HCT116 (cell line): Measurements from ENCODE around the gene USP36. TPM values are rescaled to one million over a fixed set of nuclear protein-coding genes. Genes with fewer than 3 reads are reported as not detected.

ENCODE experiments used
- ATAC-seq: fragments of 200-7000 bp; cut with Tn5 transposase; 2 replicates; pipeline ENCODE4 v1.9.1; 2020; ENCODE audit warnings: mild to moderate bottlenecking, moderate library complexity
- BruUV-seq: library from RNA; stranded (reverse); fragments of 400-500 nt; replicated peaks from 2 replicates; lab custom pipeline; 2021; lab: Mats Ljungman, UMichigan
- CTCF ChIA-PET: fragments of 300-600 bp; sonication (Branson Sonifier 250); formaldehyde crosslinking; loops from one replicate; lab custom pipeline; 2021; ENCODE audit warnings: antibody characterized with exemption; lab: Charles Lee
- POLR2A ChIA-PET: fragments of 300-600, 350-600 bp; sonication (Branson Sonifier 250); formaldehyde crosslinking; loops from one replicate; lab custom pipeline; 2021; ENCODE audit warnings: antibody characterized with exemption; lab: Charles Lee
- RAD21 ChIA-PET, 2 experiments: fragments of 300-600 bp; sonication (Branson Sonifier 250); formaldehyde crosslinking; loops; one replicate each; lab custom pipeline; 2023; ENCODE audit warnings: low total read pairs in 2 of 2; ENCODE audit not compliant: uncharacterized antibody in 2 of 2, unreplicated experiment in 2 of 2, low non-redundant PET in 1 of 2; lab: Charles Lee
- DNase-seq: peaks from one replicate; pipeline ENCODE4 v3.0.0-alpha.2; 2010; ENCODE audit warnings: low read depth, low spot score
- H2AFZ ChIP-seq: fragments of 200-600 bp; shearing (Covaris generic), sonication (generic); 2 replicates; pipeline ENCODE4 v1.6.1; 2017; ENCODE audit warnings: low read depth, mixed run types, mixed read lengths, antibody characterized with exemption, low read length; ENCODE audit not compliant: poor library complexity, severe bottlenecking
- H3K27ac ChIP-seq: 2 replicates; pipeline ENCODE4 v1.5.1; 2012; ENCODE audit warnings: low read depth, low read length
- H3K27me3 ChIP-seq: fragments of 200-600 bp; sonication (generic); 2 replicates; pipeline ENCODE4 v1.6.1; 2016; ENCODE audit warnings: mixed run types, low read length, mixed read lengths; ENCODE audit not compliant: insufficient read depth
- H3K36me3 ChIP-seq, 2 experiments: fragments of 200-500 bp in 1 of 2; fragments of 200-600 bp in 1 of 2; sonication (Bioruptor generic) in 1 of 2; sonication (generic) in 1 of 2; 2 replicates each; pipeline versions ENCODE4 v1.5.1 to v1.6.1; 2014 to 2016; ENCODE audit warnings: low read length in 2 of 2, inconsistent platforms in 1 of 2, mixed read lengths in 1 of 2, mixed run types in 1 of 2; ENCODE audit not compliant: insufficient read depth in 2 of 2, control insufficient read depth in 1 of 2
- H3K4me1 ChIP-seq, 2 experiments: fragments of 200-600 bp in 1 of 2; sonication (generic) in 1 of 2; 2 replicates each; pipeline versions ENCODE4 v1.5.1 to v1.6.1; 2012 to 2017; ENCODE audit warnings: low read length in 2 of 2, inconsistent platforms in 1 of 2, mild to moderate bottlenecking in 1 of 2, mixed read lengths in 1 of 2, mixed run types in 1 of 2, moderate library complexity in 1 of 2; ENCODE audit not compliant: insufficient read depth in 2 of 2, control insufficient read depth in 1 of 2
- H3K4me2 ChIP-seq: fragments of 200-600 bp; sonication (generic); 2 replicates; pipeline ENCODE4 v1.6.1; 2017; ENCODE audit warnings: mixed run types, low read length, mixed read lengths
- H3K4me3 ChIP-seq, 2 experiments: fragments of 200-600 bp in 1 of 2; sonication (generic) in 1 of 2; replicated peaks in 1 of 2; 2 replicates each; pipeline ENCODE4 v1.5.1; 2011 to 2016; ENCODE audit warnings: low read length in 2 of 2, control low read depth in 1 of 2, low read depth in 1 of 2, mild to moderate bottlenecking in 1 of 2, mixed read lengths in 1 of 2, mixed run types in 1 of 2
- H3K79me2 ChIP-seq: fragments of 200-600 bp; sonication (generic); 2 replicates; pipeline ENCODE4 v1.6.1; 2017; ENCODE audit warnings: mild to moderate bottlenecking, mixed run types, low read length, moderate library complexity, mixed read lengths; ENCODE audit not compliant: insufficient read depth
- H3K9ac ChIP-seq: fragments of 200-600 bp; sonication (generic); 2 replicates; pipeline ENCODE4 v1.6.1; 2016; ENCODE audit warnings: low read length, mixed read lengths
- H3K9me2 ChIP-seq: fragments of 200-600 bp; sonication (generic), shearing (Covaris generic); 2 replicates; pipeline ENCODE4 v1.6.1; 2017; ENCODE audit warnings: mixed run types, mild to moderate bottlenecking, moderate library complexity; ENCODE audit not compliant: insufficient read depth
- H3K9me3 ChIP-seq, 2 experiments: fragments of 200-500 bp in 1 of 2; fragments of 200-600 bp in 1 of 2; sonication (Bioruptor generic) in 1 of 2; sonication (generic) in 1 of 2; 2 replicates each; pipeline ENCODE4 v1.6.1; 2014 to 2017; ENCODE audit warnings: low read length in 2 of 2, mixed read lengths in 2 of 2, inconsistent platforms in 1 of 2, low read depth in 1 of 2, mild to moderate bottlenecking in 1 of 2, mixed run types in 1 of 2, moderate library complexity in 1 of 2; ENCODE audit not compliant: control insufficient read depth in 1 of 2, insufficient read depth in 1 of 2
- H4K20me1 ChIP-seq: fragments of 200-600 bp; sonication (generic), shearing (Covaris generic); 2 replicates; pipeline ENCODE4 v1.6.1; 2017; ENCODE audit warnings: mixed run types, mild to moderate bottlenecking, moderate library complexity; ENCODE audit not compliant: insufficient read depth
- EGR1 ChIP-seq: IDR thresholded peaks from 2 replicates; pipeline ENCODE4 v1.6.1; 2012; ENCODE audit warnings: low read depth
- EZH2 ChIP-seq: fragments of 200-600 bp; sonication (generic); IDR thresholded peaks from 2 replicates; pipeline ENCODE4 v1.6.1; 2017; ENCODE audit warnings: antibody characterized with exemption, mixed run types
- MAX ChIP-seq: IDR thresholded peaks from 2 replicates; pipeline ENCODE4 v1.6.1; 2012
- POLR2A ChIP-seq: IDR thresholded peaks from 2 replicates; pipeline ENCODE4 v1.7.0; 2011; ENCODE audit warnings: borderline replicate concordance; ENCODE audit not compliant: insufficient read depth, insufficient read length; ENCODE audit errors: extremely low read depth
- RAD21 ChIP-seq: IDR thresholded peaks from 2 replicates; pipeline ENCODE4 v1.6.1; 2012; ENCODE audit warnings: low read depth, mild to moderate bottlenecking
- REST ChIP-seq: IDR thresholded peaks from 2 replicates; pipeline ENCODE4 v1.6.1; 2012; ENCODE audit warnings: low read depth
- SIN3A ChIP-seq: IDR thresholded peaks from 2 replicates; pipeline ENCODE4 v1.6.1; 2012; ENCODE audit warnings: low read depth
- SP1 ChIP-seq: IDR thresholded peaks from 2 replicates; pipeline ENCODE4 v1.6.1; 2012; ENCODE audit warnings: low read depth
- ZFX ChIP-seq: fragments of 450-650 bp; IDR thresholded peaks from 2 replicates; pipeline ENCODE4 v1.6.1; 2017
- ZNF274 ChIP-seq: fragments of 200-500 bp; sonication (Bioruptor generic); IDR thresholded peaks from 2 replicates; pipeline ENCODE4 v1.6.1; 2014; ENCODE audit warnings: mild to moderate bottlenecking, low read depth, low read length, inconsistent platforms
- intact Hi-C: fragments of 100-400 bp; cut with micrococcal nuclease; formaldehyde crosslinking; loops from 2 replicates; pipeline ENCODE4 v1.10.0; 2022
- total RNA-seq: library from RNA; stranded (reverse); gene quantifications from one replicate; pipeline ENCODE4 v1.2.1, GENCODE V29; 2021; ENCODE audit not compliant: unreplicated experiment

The USP36 gene
- total RNA-seq, 1 experiment from 2014 or later: 104 TPM

GRCh38 chr17:78781104-78781892 is 59.3 kb downstream of the USP36 start:
- Histone ChIP-seq H3K79me2 (peaks cover 44% of the 10 kb centered on the region), H3K27me3 (no peaks in the 10 kb centered on the region), H3K9me2 (no peaks in the 10 kb centered on the region), H3K4me1 (peaks cover 32 to 34% of the 10 kb centered on the region in 2 experiments), H3K27ac (peak overlapping the region; percentile 74; the same call in 1 of the 2 replicates), H4K20me1 (no peaks in the 10 kb centered on the region), H3K4me2 (peak overlapping the region; percentile 89), H3K9me3 (no peaks in the 10 kb centered on the region), H3K36me3 (no peaks in the 10 kb centered on the region; a peak in 1 of 4 replicates), H3K4me3 (peak overlapping the region; percentile 77 to 78), H3K9ac (peak overlapping the region; percentile 82), H2AFZ (peak overlapping the region; percentile 30)
- POLR2A ChIA-PET: no interaction called here
- CTCF ChIA-PET: interaction anchor here (1.6 kb wide), 1 partner anchor 12 kb away, joined by 5 read pairs; no protein-coding TSS in a partner anchor
- TF ChIP-seq RAD21 (no peak), SP1 (no peak), EGR1 (no peak), POLR2A (no peak), EZH2 (no peak), SIN3A (0 out of 2 replicates have a peak, but pooled peaks have one; percentile 23), MAX (no peak), ZNF274 (no peak), ZFX (peak; percentile 59), REST (no peak)
- ATAC-seq (peak; percentile 26), DNase-seq (no peak)
- RAD21 ChIA-PET: no interaction called here
- intact Hi-C loops: no loop called here
- BruUV-seq: no TSS peak
